HEK293 (cell line): ENCODE results near the gene MICU2.

ENCODE experiments used
- CTCF ChIA-PET: fragments of 350-600 bp; formaldehyde crosslinking; extraction: SDS; loops from one replicate; lab custom pipeline; 2021; ENCODE audit warnings: antibody characterized with exemption; lab: Yijun Ruan, JAX
- POLR2A ChIA-PET: fragments of 300-600 bp; formaldehyde crosslinking; extraction: SDS; loops from one replicate; lab custom pipeline; 2020; ENCODE audit warnings: antibody characterized with exemption, inconsistent platforms; lab: Yijun Ruan, JAX
- H3K27ac ChIP-seq: fragments of 200-500 bp; sonication (Bioruptor generic); 2 replicates; pipeline ENCODE4 v1.5.1; 2014; ENCODE audit warnings: low read depth, low read length, control low read depth, inconsistent platforms; ENCODE audit errors: extremely low read depth
- H3K36me3 ChIP-seq, 2 experiments: fragments of 200-500 bp in 1 of 2; sonication (Bioruptor generic) in 1 of 2; 1 replicate in 1 of 2; 2 replicates in 1 of 2; pipeline ENCODE4 v1.5.1; 2014 to 2017; ENCODE audit warnings: inconsistent platforms in 2 of 2, low read length in 2 of 2; ENCODE audit not compliant: control insufficient read depth in 2 of 2, insufficient read depth in 1 of 2
- H3K4me1 ChIP-seq: fragments of 200-500 bp; sonication (Bioruptor generic); 2 replicates; pipeline ENCODE4 v1.5.1; 2014; ENCODE audit warnings: mild to moderate bottlenecking, low read length, inconsistent platforms; ENCODE audit not compliant: control insufficient read depth, insufficient read depth
- H3K4me3 ChIP-seq: 2 replicates; pipeline ENCODE4 v1.5.1; 2011; ENCODE audit warnings: low read depth, mild to moderate bottlenecking, control low read depth, low read length, moderate library complexity
- H3K9me3 ChIP-seq: fragments of 200-500 bp; sonication (Bioruptor generic); 2 replicates; pipeline ENCODE4 v1.5.1; 2014; ENCODE audit warnings: low read depth, low read length, inconsistent platforms; ENCODE audit not compliant: control insufficient read depth, insufficient read depth
- GLI4 ChIP-seq: fragments of 450-650 bp; formaldehyde crosslinking; IDR thresholded peaks from 2 replicates; pipeline ENCODE4 v1.5.1; 2016; ENCODE audit warnings: missing biosample characterization, missing genetic modification characterization
- IKZF3 ChIP-seq: fragments of 450-650 bp; IDR thresholded peaks from 2 replicates; pipeline ENCODE4 v1.5.0; 2018; ENCODE audit warnings: missing biosample characterization, mild to moderate bottlenecking, missing genetic modification characterization, moderate library complexity
- MEIS1 ChIP-seq: sonication (generic); formaldehyde crosslinking; IDR thresholded peaks from 2 replicates; pipeline ENCODE4 v1.8.1; 2022; ENCODE audit warnings: missing genetic modification reagents, mild to moderate bottlenecking, borderline replicate concordance
- REPIN1 ChIP-seq: fragments of 450-650 bp; formaldehyde crosslinking; IDR thresholded peaks from 2 replicates; pipeline ENCODE4 v1.5.1; 2017; ENCODE audit warnings: missing biosample characterization, missing genetic modification characterization, low read depth
- ZBTB20 ChIP-seq: fragments of 450-650 bp; formaldehyde crosslinking; IDR thresholded peaks from 2 replicates; pipeline ENCODE4 v1.5.1; 2016; ENCODE audit warnings: missing biosample characterization, missing genetic modification characterization
- ZIC2 ChIP-seq: fragments of 450-650 bp; formaldehyde crosslinking; IDR thresholded peaks from 2 replicates; pipeline ENCODE4 v1.5.1; 2016; ENCODE audit warnings: missing biosample characterization, missing genetic modification characterization
- ZNF121 ChIP-seq: fragments of 450-650 bp; formaldehyde crosslinking; IDR thresholded peaks from 2 replicates; pipeline ENCODE4 v1.5.1; 2016; ENCODE audit warnings: missing biosample characterization, missing genetic modification characterization
- ZNF133 ChIP-seq: fragments of 450-650 bp; formaldehyde crosslinking; IDR thresholded peaks from 2 replicates; pipeline ENCODE4 v1.5.1; 2016; ENCODE audit warnings: missing biosample characterization, missing genetic modification characterization
- ZNF140 ChIP-seq: fragments of 450-650 bp; formaldehyde crosslinking; IDR thresholded peaks from 2 replicates; pipeline ENCODE4 v1.5.1; 2016; ENCODE audit warnings: missing biosample characterization, missing genetic modification characterization
- ZNF155 ChIP-seq: fragments of 450-650 bp; formaldehyde crosslinking; IDR thresholded peaks from 2 replicates; pipeline ENCODE4 v1.5.1; 2016; ENCODE audit warnings: missing biosample characterization, missing genetic modification characterization
- ZNF221 ChIP-seq: fragments of 450-650 bp; formaldehyde crosslinking; IDR thresholded peaks from 2 replicates; pipeline ENCODE4 v1.5.1; 2017; ENCODE audit warnings: missing biosample characterization, missing genetic modification characterization, borderline replicate concordance
- ZNF239 ChIP-seq: fragments of 450-650 bp; formaldehyde crosslinking; IDR thresholded peaks from 2 replicates; pipeline ENCODE4 v1.5.1; 2016; ENCODE audit warnings: missing biosample characterization, missing genetic modification characterization
- ZNF248 ChIP-seq: fragments of 450-650 bp; formaldehyde crosslinking; IDR thresholded peaks from 2 replicates; pipeline ENCODE4 v1.5.1; 2017; ENCODE audit warnings: missing biosample characterization, missing genetic modification characterization
- ZNF274 ChIP-seq, 2 experiments: fragments of 200-500 bp in 1 of 2; fragments of 450-650 bp in 1 of 2; sonication (Bioruptor generic) in 1 of 2; formaldehyde crosslinking in 1 of 2; IDR thresholded peaks; 2 replicates each; pipeline versions ENCODE4 v1.5.1 to v1.6.1; 2014 to 2016; ENCODE audit warnings: borderline replicate concordance in 1 of 2, inconsistent platforms in 1 of 2, low read length in 1 of 2, missing biosample characterization in 1 of 2, missing genetic modification characterization in 1 of 2
- ZNF324 ChIP-seq: fragments of 450-650 bp; formaldehyde crosslinking; IDR thresholded peaks from 2 replicates; pipeline ENCODE4 v1.5.1; 2016; ENCODE audit warnings: missing biosample characterization, missing genetic modification characterization
- ZNF354C ChIP-seq: fragments of 450-650 bp; formaldehyde crosslinking; IDR thresholded peaks from 2 replicates; pipeline ENCODE4 v1.5.1; 2016; ENCODE audit warnings: missing biosample characterization, missing genetic modification characterization, low read depth, borderline replicate concordance
- ZNF416 ChIP-seq: fragments of 450-650 bp; formaldehyde crosslinking; IDR thresholded peaks from 2 replicates; pipeline ENCODE4 v1.5.1; 2016; ENCODE audit warnings: missing biosample characterization, missing genetic modification characterization
- ZNF473 ChIP-seq: fragments of 450-650 bp; formaldehyde crosslinking; IDR thresholded peaks from 2 replicates; pipeline ENCODE4 v1.5.1; 2017; ENCODE audit warnings: missing biosample characterization, missing genetic modification characterization
- ZNF48 ChIP-seq: fragments of 450-650 bp; formaldehyde crosslinking; IDR thresholded peaks from 2 replicates; pipeline ENCODE4 v1.5.1; 2016; ENCODE audit warnings: missing biosample characterization, missing genetic modification characterization
- ZNF521 ChIP-seq: fragments of 450-650 bp; formaldehyde crosslinking; IDR thresholded peaks from 2 replicates; pipeline ENCODE4 v1.5.1; 2017; ENCODE audit warnings: missing biosample characterization, mild to moderate bottlenecking, missing genetic modification characterization
- ZNF530 ChIP-seq: fragments of 450-650 bp; formaldehyde crosslinking; IDR thresholded peaks from 2 replicates; pipeline ENCODE4 v1.5.1; 2016; ENCODE audit warnings: low read depth, missing biosample characterization, missing genetic modification characterization
- ZNF660 ChIP-seq: fragments of 450-650 bp; IDR thresholded peaks from 2 replicates; pipeline ENCODE4 v1.5.1; 2018; ENCODE audit warnings: missing biosample characterization, mild to moderate bottlenecking, missing genetic modification characterization
- ZNF664 ChIP-seq: fragments of 450-650 bp; formaldehyde crosslinking; IDR thresholded peaks from 2 replicates; pipeline ENCODE4 v1.5.1; 2016; ENCODE audit warnings: missing biosample characterization, missing genetic modification characterization
- ZNF670 ChIP-seq: fragments of 450-650 bp; formaldehyde crosslinking; IDR thresholded peaks from 2 replicates; pipeline ENCODE4 v1.5.1; 2016; ENCODE audit warnings: missing biosample characterization, missing genetic modification characterization, low read depth
- TF ChIP-seq, protein P1 (sequence below): IDR thresholded peaks from 2 replicates; pipeline ENCODE4 v1.6.1; 2011; ENCODE audit warnings: mild to moderate bottlenecking, low read depth, low read length, borderline replicate concordance
- TF ChIP-seq, protein P2 (sequence below): fragments of 450-650 bp; formaldehyde crosslinking; IDR thresholded peaks from 2 replicates; pipeline ENCODE4 v1.5.1; 2016; ENCODE audit warnings: missing biosample characterization, missing genetic modification characterization
- TF ChIP-seq, protein P3 (sequence below): fragments of 450-650 bp; formaldehyde crosslinking; conservative IDR thresholded peaks from 2 replicates; pipeline ENCODE4 v1.5.1; 2016; ENCODE audit warnings: low read depth, missing biosample characterization, missing genetic modification characterization
- TF ChIP-seq, protein P4 (sequence below): fragments of 450-650 bp; formaldehyde crosslinking; IDR thresholded peaks from 2 replicates; pipeline ENCODE4 v1.5.1; 2017; ENCODE audit warnings: missing biosample characterization, missing genetic modification characterization
- TF ChIP-seq, protein P5 (sequence below): fragments of 450-650 bp; formaldehyde crosslinking; IDR thresholded peaks from 2 replicates; pipeline ENCODE4 v1.5.1; 2016; ENCODE audit warnings: missing biosample characterization, missing genetic modification characterization, low read depth

MICU2 gene

DNA sequence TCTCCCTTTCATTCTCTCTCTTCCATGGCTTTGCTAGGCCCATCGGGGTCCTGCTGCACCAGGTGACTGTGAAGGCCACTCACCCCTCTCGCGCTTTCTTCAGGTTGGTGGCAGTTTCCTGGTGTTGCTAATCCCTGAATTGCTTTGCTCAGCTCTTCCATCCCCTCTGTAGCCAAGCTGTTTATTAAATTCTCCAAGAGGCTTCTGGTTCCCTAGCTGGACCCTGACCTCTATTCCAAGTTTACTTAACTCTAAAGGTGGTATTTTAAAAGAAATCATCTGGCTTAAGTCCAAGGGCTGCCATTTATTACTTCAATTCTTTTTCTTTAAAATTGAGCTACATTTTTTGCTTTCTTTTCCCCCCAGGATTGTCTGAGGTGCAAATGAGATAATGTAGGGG, 32.7 kb upstream of the MICU2 start:
- ChIA-PET CTCF (interaction anchor here (0.6 to 0.8 kb wide), 4 partner anchors 340 to 1156 kb away, joined by 3 to 5 read pairs (median 4); no protein-coding TSS in a partner anchor), POLR2A (interaction anchor here (0.6 to 1.2 kb wide), 2 partner anchors 34 to 292 kb away, joined by 5 read pairs; partner anchors contain the start of gene FGF9)
- no peak overlapping the region for H3K27ac ChIP-seq

DNA sequence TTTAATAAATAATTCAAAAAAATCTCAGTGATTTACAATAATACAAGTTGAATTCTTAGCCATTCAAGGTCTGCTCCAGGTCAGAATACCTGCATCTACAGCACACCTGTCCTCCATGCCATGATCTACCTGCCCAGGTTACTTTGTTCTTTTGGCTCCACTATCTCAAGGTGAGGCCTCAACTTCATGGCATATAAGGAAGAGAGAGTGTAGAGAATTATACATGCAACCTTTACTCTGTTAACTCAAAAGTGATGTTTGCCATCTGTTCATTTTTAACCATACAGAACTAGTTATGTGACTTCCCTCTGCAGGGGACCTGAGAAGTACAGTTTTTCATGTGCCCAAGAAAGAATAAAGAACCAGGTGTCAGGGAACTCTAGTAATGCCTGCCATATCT, 28.2 kb upstream of the MICU2 start:
- Histone ChIP-seq H3K9me3 (no peaks in the 10 kb centered on the region), H3K4me3 (no peak overlapping the region), H3K36me3 (no peaks in the 10 kb centered on the region), H3K4me1 (no peaks in the 10 kb centered on the region), H3K27ac (no peak overlapping the region)
- no peak for TF ChIP-seq ZNF664 (tag by site-specific recombination)
- TF ChIP-seq, protein P1, sequence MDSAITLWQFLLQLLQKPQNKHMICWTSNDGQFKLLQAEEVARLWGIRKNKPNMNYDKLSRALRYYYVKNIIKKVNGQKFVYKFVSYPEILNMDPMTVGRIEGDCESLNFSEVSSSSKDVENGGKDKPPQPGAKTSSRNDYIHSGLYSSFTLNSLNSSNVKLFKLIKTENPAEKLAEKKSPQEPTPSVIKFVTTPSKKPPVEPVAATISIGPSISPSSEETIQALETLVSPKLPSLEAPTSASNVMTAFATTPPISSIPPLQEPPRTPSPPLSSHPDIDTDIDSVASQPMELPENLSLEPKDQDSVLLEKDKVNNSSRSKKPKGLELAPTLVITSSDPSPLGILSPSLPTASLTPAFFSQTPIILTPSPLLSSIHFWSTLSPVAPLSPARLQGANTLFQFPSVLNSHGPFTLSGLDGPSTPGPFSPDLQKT = no peak
- TF ChIP-seq ZIC2 = no peak
- TF ChIP-seq, protein P2, sequence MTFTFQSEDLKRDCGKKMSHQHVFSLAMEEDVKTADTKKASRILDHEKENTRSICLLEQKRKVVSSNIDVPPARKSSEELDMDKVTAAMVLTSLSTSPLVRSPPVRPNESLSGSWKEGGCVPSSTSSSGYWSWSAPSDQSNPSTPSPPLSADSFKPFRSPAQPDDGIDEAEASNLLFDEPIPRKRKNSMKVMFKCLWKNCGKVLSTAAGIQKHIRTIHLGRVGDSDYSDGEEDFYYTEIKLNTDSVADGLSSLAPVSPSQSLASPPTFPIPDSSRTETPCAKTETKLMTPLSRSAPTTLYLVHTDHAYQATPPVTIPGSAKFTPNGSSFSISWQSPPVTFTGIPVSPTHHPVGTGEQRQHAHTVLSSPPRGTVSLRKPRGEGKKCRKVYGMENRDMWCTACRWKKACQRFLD (tag by site-specific recombination) = no peak
- no peak for TF ChIP-seq ZNF530 (tag by site-specific recombination)
- no peak for TF ChIP-seq ZNF473 (tag by site-specific recombination)
- TF ChIP-seq ZNF121 (tag by site-specific recombination) = no peak
- TF ChIP-seq ZNF248 = no peak
- no peak for TF ChIP-seq ZNF274 (IDR thresholded peaks at IDR 0.05; ENCODE audit: low read length)
- no peak for TF ChIP-seq ZNF274 (tag by site-specific recombination; IDR thresholded peaks at IDR 0.05; ENCODE audit: borderline replicate concordance)
- TF ChIP-seq ZBTB20 (tag by site-specific recombination) = no peak
- TF ChIP-seq ZNF155 (tag by site-specific recombination) = no peak
- POLR2A ChIA-PET = no interaction called here
- CTCF ChIA-PET = no interaction called here

More for the DNA sequence above, 32.7 kb upstream of the MICU2 start:
- 0 out of 2 replicates have a peak, but pooled peaks cover 2% of the 10 kb centered on the region for H3K4me1 ChIP-seq
- no peaks in the 10 kb centered on the region for H3K36me3 ChIP-seq
- no peak overlapping the region for H3K4me3 ChIP-seq
- TF ChIP-seq, protein P2 (tag by site-specific recombination) = no peak
- TF ChIP-seq ZNF48 (tag by site-specific recombination) = no peak
- TF ChIP-seq ZNF133 = no peak
- TF ChIP-seq ZNF521 (tag by site-specific recombination) = no peak
- no peak for TF ChIP-seq ZNF354C (tag by site-specific recombination)
- no peak for TF ChIP-seq REPIN1 (tag by site-specific recombination)
- TF ChIP-seq ZNF416 (tag by site-specific recombination) = no peak
- TF ChIP-seq, protein P3, sequence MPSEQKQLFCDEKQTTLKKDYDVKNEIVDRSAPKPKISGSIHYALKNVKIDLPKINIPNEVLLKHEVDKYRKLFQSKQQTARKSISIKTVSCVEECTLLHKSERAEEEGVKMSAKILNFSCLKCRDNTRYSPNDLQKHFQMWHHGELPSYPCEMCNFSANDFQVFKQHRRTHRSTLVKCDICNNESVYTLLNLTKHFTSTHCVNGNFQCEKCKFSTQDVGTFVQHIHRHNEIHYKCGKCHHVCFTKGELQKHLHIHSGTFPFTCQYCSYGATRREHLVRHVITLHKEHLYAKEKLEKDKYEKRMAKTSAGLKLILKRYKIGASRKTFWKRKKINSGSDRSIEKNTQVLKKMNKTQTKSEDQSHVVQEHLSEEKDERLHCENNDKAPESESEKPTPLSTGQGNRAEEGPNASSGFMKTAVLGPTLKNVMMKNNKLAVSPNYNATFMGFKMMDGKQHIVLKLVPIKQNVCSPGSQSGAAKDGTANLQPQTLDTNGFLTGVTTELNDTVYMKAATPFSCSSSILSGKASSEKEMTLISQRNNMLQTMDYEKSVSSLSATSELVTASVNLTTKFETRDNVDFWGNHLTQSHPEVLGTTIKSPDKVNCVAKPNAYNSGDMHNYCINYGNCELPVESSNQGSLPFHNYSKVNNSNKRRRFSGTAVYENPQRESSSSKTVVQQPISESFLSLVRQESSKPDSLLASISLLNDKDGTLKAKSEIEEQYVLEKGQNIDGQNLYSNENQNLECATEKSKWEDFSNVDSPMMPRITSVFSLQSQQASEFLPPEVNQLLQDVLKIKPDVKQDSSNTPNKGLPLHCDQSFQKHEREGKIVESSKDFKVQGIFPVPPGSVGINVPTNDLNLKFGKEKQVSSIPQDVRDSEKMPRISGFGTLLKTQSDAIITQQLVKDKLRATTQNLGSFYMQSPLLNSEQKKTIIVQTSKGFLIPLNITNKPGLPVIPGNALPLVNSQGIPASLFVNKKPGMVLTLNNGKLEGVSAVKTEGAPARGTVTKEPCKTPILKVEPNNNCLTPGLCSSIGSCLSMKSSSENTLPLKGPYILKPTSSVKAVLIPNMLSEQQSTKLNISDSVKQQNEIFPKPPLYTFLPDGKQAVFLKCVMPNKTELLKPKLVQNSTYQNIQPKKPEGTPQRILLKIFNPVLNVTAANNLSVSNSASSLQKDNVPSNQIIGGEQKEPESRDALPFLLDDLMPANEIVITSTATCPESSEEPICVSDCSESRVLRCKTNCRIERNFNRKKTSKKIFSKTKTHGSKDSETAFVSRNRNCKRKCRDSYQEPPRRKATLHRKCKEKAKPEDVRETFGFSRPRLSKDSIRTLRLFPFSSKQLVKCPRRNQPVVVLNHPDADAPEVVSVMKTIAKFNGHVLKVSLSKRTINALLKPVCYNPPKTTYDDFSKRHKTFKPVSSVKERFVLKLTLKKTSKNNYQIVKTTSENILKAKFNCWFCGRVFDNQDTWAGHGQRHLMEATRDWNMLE (tag by site-specific recombination) = no peak
- TF ChIP-seq ZNF670 (tag by site-specific recombination) = no peak
- TF ChIP-seq ZNF239 = no peak
- no peak for TF ChIP-seq MEIS1 (CRISPR knock-in tag)
- TF ChIP-seq GLI4 = no peak
- TF ChIP-seq ZNF140 (tag by site-specific recombination) = no peak
- TF ChIP-seq, protein P4, sequence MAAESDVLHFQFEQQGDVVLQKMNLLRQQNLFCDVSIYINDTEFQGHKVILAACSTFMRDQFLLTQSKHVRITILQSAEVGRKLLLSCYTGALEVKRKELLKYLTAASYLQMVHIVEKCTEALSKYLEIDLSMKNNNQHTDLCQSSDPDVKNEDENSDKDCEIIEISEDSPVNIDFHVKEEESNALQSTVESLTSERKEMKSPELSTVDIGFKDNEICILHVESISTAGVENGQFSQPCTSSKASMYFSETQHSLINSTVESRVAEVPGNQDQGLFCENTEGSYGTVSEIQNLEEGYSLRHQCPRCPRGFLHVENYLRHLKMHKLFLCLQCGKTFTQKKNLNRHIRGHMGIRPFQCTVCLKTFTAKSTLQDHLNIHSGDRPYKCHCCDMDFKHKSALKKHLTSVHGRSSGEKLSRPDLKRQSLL = no peak
- no peak for TF ChIP-seq ZNF324 (tag by site-specific recombination)
- no peak for TF ChIP-seq IKZF3 (tag by site-specific recombination)
- no peak for TF ChIP-seq ZNF221
- no peak for TF ChIP-seq ZNF274 (IDR thresholded peaks at IDR 0.05; ENCODE audit: low read length)
- TF ChIP-seq ZNF274 (tag by site-specific recombination; IDR thresholded peaks at IDR 0.05; ENCODE audit: borderline replicate concordance) = no peak
- TF ChIP-seq, protein P5, sequence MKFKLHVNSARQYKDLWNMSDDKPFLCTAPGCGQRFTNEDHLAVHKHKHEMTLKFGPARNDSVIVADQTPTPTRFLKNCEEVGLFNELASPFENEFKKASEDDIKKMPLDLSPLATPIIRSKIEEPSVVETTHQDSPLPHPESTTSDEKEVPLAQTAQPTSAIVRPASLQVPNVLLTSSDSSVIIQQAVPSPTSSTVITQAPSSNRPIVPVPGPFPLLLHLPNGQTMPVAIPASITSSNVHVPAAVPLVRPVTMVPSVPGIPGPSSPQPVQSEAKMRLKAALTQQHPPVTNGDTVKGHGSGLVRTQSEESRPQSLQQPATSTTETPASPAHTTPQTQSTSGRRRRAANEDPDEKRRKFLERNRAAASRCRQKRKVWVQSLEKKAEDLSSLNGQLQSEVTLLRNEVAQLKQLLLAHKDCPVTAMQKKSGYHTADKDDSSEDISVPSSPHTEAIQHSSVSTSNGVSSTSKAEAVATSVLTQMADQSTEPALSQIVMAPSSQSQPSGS = no peak
- no peak for TF ChIP-seq ZNF660 (tag by site-specific recombination)
- no peaks in the 10 kb centered on the region for H3K9me3 ChIP-seq
